GM13976 (cell line): ENCODE data around the gene RAB3C.
A peak's percentile ranks its signal among the peaks of the same experiment; 100 is the strongest.
"Not testable (repeated sequence)": the region's sequence is repeated elsewhere in the genome, so short reads cannot be mapped to it uniquely, and the experiment has no call there.

Source experiments
- DNase-seq: peaks from one replicate; pipeline ENCODE4 v3.0.0; 2012; ENCODE audit warnings: low spot score
- in situ Hi-C: fragments of 300-500 bp; cut with MboI; formaldehyde crosslinking; loops from one replicate; pipeline ENCODE4 v1.12.0; 2022; ENCODE audit warnings: low sequenced_read_pairs, mixed read lengths, inconsistent platforms; ENCODE audit not compliant: unreplicated experiment
- TF ChIP-seq, protein P1 (sequence below): IDR thresholded peaks from 2 replicates; pipeline ENCODE4 v1.5.1; 2012; ENCODE audit warnings: borderline replicate concordance, mild to moderate bottlenecking; ENCODE audit not compliant: insufficient read depth; ENCODE audit errors: extremely low read depth, missing control alignments, control extremely low read depth

The RAB3C gene, protein sequence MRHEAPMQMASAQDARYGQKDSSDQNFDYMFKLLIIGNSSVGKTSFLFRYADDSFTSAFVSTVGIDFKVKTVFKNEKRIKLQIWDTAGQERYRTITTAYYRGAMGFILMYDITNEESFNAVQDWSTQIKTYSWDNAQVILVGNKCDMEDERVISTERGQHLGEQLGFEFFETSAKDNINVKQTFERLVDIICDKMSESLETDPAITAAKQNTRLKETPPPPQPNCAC

DNA sequence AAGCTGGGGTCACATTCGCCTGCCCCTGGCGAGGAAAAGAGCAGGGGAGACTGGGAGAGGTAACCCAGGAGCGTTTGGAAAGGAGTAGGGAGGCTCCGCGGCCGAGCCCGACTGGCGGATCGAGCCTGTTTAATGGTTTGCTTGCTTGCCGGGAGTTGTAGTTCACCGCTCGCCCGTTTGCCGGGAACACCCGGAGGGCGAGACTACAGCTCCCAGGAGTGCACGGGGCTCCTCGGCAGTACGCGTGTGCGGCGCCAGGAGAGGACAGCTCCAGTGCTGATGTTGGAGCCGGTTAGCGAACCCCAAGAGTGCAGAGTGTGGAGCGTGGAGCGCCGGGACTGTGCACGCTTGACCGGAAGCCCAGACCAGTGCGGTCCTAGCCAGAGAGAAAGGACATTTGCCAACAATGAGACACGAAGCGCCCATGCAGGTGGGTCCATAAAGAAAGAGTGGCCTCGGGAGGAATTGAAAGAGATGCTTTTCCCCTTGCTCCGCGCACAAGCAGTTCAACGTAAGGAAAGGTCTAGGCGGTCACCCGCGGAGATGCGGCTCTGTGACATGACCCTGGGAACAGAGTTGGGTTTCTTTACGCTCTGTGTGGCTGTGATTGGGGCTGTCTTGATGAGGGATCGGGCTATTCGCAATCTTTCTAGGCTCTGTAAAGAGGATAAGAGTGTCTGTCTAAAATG is at the start of gene RAB3C:
Gene RAB3C, plus strand, starts transcription at position 273 of the 689 bp plus-strand sequence. Its CDS starts 134 bp downstream, at position 407.
- TF ChIP-seq, protein P1, sequence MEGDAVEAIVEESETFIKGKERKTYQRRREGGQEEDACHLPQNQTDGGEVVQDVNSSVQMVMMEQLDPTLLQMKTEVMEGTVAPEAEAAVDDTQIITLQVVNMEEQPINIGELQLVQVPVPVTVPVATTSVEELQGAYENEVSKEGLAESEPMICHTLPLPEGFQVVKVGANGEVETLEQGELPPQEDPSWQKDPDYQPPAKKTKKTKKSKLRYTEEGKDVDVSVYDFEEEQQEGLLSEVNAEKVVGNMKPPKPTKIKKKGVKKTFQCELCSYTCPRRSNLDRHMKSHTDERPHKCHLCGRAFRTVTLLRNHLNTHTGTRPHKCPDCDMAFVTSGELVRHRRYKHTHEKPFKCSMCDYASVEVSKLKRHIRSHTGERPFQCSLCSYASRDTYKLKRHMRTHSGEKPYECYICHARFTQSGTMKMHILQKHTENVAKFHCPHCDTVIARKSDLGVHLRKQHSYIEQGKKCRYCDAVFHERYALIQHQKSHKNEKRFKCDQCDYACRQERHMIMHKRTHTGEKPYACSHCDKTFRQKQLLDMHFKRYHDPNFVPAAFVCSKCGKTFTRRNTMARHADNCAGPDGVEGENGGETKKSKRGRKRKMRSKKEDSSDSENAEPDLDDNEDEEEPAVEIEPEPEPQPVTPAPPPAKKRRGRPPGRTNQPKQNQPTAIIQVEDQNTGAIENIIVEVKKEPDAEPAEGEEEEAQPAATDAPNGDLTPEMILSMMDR: no peak
- peak; percentile 90 for DNase-seq
- in situ Hi-C loops: no loop called here

DNA sequence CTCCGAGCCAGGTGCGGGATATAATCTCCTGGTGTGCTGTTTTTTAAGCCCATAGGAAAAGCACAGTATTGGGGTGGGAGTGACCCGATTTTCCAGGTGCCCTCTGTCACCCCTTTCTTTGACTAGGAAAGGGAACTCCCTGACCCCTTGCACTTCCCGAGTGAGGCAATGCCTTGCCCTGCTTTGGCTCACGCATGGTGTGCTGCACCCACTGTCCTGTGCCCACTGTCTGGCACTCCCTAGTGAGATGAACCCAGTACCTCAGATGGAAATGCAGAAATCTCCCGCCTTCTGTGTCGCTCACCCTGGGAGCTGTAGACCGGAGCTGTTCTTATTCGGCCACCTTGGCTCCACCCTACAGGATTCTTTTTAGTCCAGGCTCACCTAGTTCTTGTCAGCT is 40.9 kb upstream of the RAB3C start:
- DNase-seq, in situ Hi-C loops: not testable (repeated sequence)

- TF ChIP-seq, protein P1: no peak
- no peak for DNase-seq
- in situ Hi-C loops: no loop called here
These were observed 40.2 kb upstream of the RAB3C start for GRCh38 chr5:58542709-58543108.

DNA sequence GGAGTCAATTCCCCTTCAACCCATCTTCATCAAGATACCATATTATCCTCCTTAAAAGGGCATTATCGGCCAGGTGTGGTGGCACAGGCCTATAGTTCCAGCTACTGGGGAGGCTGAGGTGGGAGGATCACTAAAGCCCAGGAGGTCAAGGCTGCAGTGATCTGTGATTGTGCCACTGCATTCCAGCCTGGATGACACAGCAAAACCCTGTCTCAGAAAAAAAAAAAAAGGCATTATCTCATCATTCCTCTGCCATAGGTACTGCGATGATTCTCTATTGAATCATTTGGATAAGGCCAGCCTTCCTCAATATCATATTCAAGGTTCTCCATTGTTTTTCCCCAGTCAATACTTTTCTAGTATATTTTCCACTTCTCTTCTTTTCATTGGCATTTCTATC is 39.2 kb upstream of the RAB3C start:
- DNase-seq: no peak
- in situ Hi-C loops: no loop called here
- TF ChIP-seq, protein P1: no peak

DNA sequence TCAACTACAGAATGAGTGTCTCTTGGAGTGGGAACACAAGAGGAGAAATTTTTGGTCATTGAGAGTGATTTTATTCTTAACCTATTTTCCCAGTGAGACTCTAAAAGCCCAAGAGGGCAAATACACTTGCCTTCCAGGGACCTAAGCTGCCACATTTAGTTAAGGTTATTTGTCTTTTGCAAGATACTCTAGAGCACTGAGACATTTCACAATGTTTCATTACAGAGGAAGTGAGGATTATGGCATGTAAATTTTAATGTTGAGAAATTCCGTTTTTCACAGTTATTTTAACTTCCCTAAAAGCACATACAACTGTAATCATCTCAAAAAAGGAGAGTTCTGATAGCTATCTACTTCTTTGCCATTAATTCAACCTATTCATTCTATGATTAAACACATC is 38.7 kb upstream of the RAB3C start:
- no peak for DNase-seq
- in situ Hi-C loops: no loop called here
- TF ChIP-seq, protein P1: no peak

- no peak for DNase-seq
- in situ Hi-C loops: no loop called here
- TF ChIP-seq, protein P1: no peak
These were observed 37.9 kb upstream of the RAB3C start for GRCh38 chr5:58544926-58545325.

DNA sequence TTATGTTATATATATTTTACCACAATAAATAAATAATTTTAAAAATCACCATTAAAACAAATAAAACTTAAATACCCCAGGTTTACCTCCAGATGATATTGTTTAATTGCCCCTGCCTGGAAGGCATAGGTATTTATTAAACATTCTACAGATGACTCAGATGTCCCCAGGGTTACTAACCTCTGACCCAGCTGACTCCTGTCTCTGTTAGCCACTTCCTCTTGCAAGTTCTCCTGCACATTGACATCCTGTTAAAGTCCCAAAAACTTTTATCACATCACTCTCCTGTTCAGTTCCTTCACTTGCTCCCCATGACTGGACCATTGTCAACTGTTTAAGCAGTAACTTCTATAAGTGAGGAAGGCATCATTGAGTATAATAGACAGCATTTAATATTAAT is 37.0 kb upstream of the RAB3C start:
- peak; percentile 27 for DNase-seq
- in situ Hi-C loops: no loop called here
- TF ChIP-seq, protein P1: no peak
